Keratinocyte (primary cell): ENCODE results near the gene GINS2.

ENCODE experiments used
- CTCF ChIP-seq, 3 experiments: IDR thresholded peaks in 1 of 3; conservative IDR thresholded peaks in 1 of 3; optimal IDR thresholded peaks in 1 of 3; 2 replicates in 2 of 3; 3 replicates in 1 of 3; pipeline versions ENCODE3 to v1.5.1; 2011; ENCODE audit warnings: low read length in 3 of 3, mild to moderate bottlenecking in 3 of 3, moderate library complexity in 2 of 3, control low read depth in 1 of 3, inconsistent platforms in 1 of 3; ENCODE audit not compliant: insufficient read depth in 2 of 3; ENCODE audit errors: extremely low read depth in 1 of 3
- EZH2 ChIP-seq: IDR thresholded peaks from one replicate; pipeline ENCODE4 v1.6.1; 2012; ENCODE audit warnings: inconsistent platforms, mild to moderate bottlenecking, low read length, moderate library complexity

GRCh38 chr16:85696781-85697180 lies 8.0 kb upstream of the GINS2 start:
- TF ChIP-seq CTCF (optimal IDR thresholded peaks at IDR 0.05 in 1 of 3, IDR thresholded peaks at IDR 0.05 in 1 of 3, conservative IDR thresholded peaks at IDR 0.05 in 1 of 3; ENCODE audit: extremely low read depth in 1 of 3, insufficient read depth in 2 of 3, low read length in 3 of 3) = no peak
- TF ChIP-seq EZH2 = no peak
